HepG2 (cell line): ENCODE measurements around the gene C10orf90. TPM values are rescaled to one million over a fixed set of nuclear protein-coding genes. Genes with fewer than 3 reads are reported as not detected.

Experiments used
- ATAC-seq: fragments of 200-7000 bp; cut with Tn5 transposase; 3 replicates; pipeline ENCODE4 v1.9.1; 2020; ENCODE audit warnings: mild to moderate bottlenecking, moderate library complexity
- BruUV-seq: library from RNA; stranded (reverse); fragments of 400-500 nt; replicated peaks from 2 replicates; lab custom pipeline; 2021; lab: Mats Ljungman, UMichigan
- CTCF ChIA-PET: fragments of 300-600 bp; formaldehyde crosslinking; extraction: SDS; loops from one replicate; lab custom pipeline; 2021; ENCODE audit warnings: low total read pairs, inconsistent platforms, low intra/inter-chr PET ratio; lab: Yijun Ruan, JAX
- POLR2A ChIA-PET: fragments of 350-600 bp; sonication (Branson Sonifier 250); formaldehyde crosslinking; loops from one replicate; lab custom pipeline; 2020; ENCODE audit warnings: antibody characterized with exemption, inconsistent platforms; lab: Yijun Ruan, JAX
- DNase-seq: peaks from one replicate; pipeline ENCODE4 v3.0.0-alpha.2; 2015; ENCODE audit warnings: low spot score
- FAIRE-seq: peaks from 3 replicates; lab custom pipeline; 2011; peaks lifted over from hg19 to GRCh38; lab: Jason Lieb, UNC
- H2AFZ ChIP-seq: one replicate; pipeline ENCODE4 v1.6.1; 2011; ENCODE audit warnings: low read length, inconsistent platforms
- H3K27ac ChIP-seq: fragments of 300-600 bp; 3 replicates; pipeline ENCODE4 v1.8.0; 2011; ENCODE audit warnings: mixed run types, mild to moderate bottlenecking, mixed read lengths, low read length, inconsistent platforms; ENCODE audit not compliant: insufficient read depth; ENCODE audit errors: extremely low read length
- H3K27me3 ChIP-seq, 2 experiments: fragments of 200-600 bp in 1 of 2; 2 replicates in 1 of 2; 3 replicates in 1 of 2; pipeline versions ENCODE4 v1.6.0 to v1.8.0; 2011; ENCODE audit warnings: low read length in 2 of 2, mild to moderate bottlenecking in 2 of 2, moderate library complexity in 2 of 2, inconsistent platforms in 1 of 2; ENCODE audit not compliant: insufficient read depth in 2 of 2, control insufficient read depth in 1 of 2
- H3K36me3 ChIP-seq, 2 experiments: fragments of 200-600 bp in 1 of 2; replicated peaks in 1 of 2; 2 replicates in 1 of 2; 3 replicates in 1 of 2; pipeline versions ENCODE4 v1.5.1 to v1.8.0; 2011; ENCODE audit warnings: low read length in 2 of 2, inconsistent platforms in 1 of 2; ENCODE audit not compliant: insufficient read depth in 2 of 2, control insufficient read depth in 1 of 2
- H3K4me1 ChIP-seq: 2 replicates; pipeline ENCODE4 v1.5.1; 2012; ENCODE audit warnings: low read length, inconsistent platforms; ENCODE audit not compliant: insufficient read depth
- H3K4me2 ChIP-seq: 2 replicates; pipeline ENCODE4 v1.6.0; 2011; ENCODE audit warnings: low read depth, low read length, inconsistent platforms
- H3K4me3 ChIP-seq, 3 experiments: fragments of 200-600 bp in 1 of 3; sonication (generic), shearing (Covaris generic) in 1 of 3; replicated peaks in 1 of 3; 2 replicates each; pipeline ENCODE4 v1.5.1; 2011 to 2016; ENCODE audit warnings: low read length in 3 of 3, inconsistent platforms in 2 of 3, low read depth in 2 of 3, mild to moderate bottlenecking in 2 of 3, control low read depth in 1 of 3, mixed read lengths in 1 of 3; ENCODE audit not compliant: insufficient read depth in 1 of 3
- H3K79me2 ChIP-seq: one replicate; pipeline ENCODE4 v1.6.1; 2011; ENCODE audit warnings: low read length, inconsistent platforms; ENCODE audit not compliant: insufficient read depth
- H3K9ac ChIP-seq: 2 replicates; pipeline ENCODE4 v1.6.0; 2011; ENCODE audit warnings: mild to moderate bottlenecking, low read depth, low read length, inconsistent platforms; ENCODE audit not compliant: insufficient read depth
- H3K9me3 ChIP-seq: 2 replicates; pipeline ENCODE4 v1.5.1; 2012; ENCODE audit warnings: mild to moderate bottlenecking, low read length
- H4K20me1 ChIP-seq: 2 replicates; pipeline ENCODE4 v1.6.0; 2011; ENCODE audit warnings: inconsistent platforms, mild to moderate bottlenecking, low read length, moderate library complexity; ENCODE audit not compliant: insufficient read depth
- CBX5 ChIP-seq: sonication (generic); formaldehyde crosslinking; IDR thresholded peaks from 2 replicates; pipeline ENCODE4 v1.4.0; 2020; ENCODE audit warnings: missing genetic modification reagents, borderline replicate concordance
- NFYB ChIP-seq: sonication (generic); formaldehyde crosslinking; IDR thresholded peaks from 2 replicates; pipeline ENCODE4 v1.4.0; 2020; ENCODE audit warnings: missing genetic modification reagents
- WGBS: methylation state at CpG from one replicate; pipeline ENCODE4 v1.1.6; 2017; ENCODE audit warnings: low lambda C conversion rate; 5-methylcytosine and 5-hydroxymethylcytosine counted together
- in situ Hi-C: cut with HindIII; loops from 2 replicates; pipeline ENCODE4 v1.10.0; 2017; ENCODE audit warnings: low pct_unique_long_range_greater_than_20kb; ENCODE audit not compliant: extremely low pct_ligation_motif_present
- intact Hi-C: fragments of 100-400 bp; cut with micrococcal nuclease; formaldehyde crosslinking; loops from one replicate; pipeline ENCODE4 v1.10.0; 2022; ENCODE audit not compliant: unreplicated experiment
- polyA plus RNA-seq, 8 experiments: library from polyadenylated mRNA; depleted of rRNA in 3 of 8; stranded (reverse) in 7 of 8; unstranded in 1 of 8; fragments of >200 nt; fragmentation: Illumina TruSeq in 4 of 8; extraction: Trizol in 4 of 8; gene quantifications; 2 replicates each; pipeline versions ENCODE4 v1.2.1 to v1.2.3, GENCODE V29; 2011 to 2016; ENCODE audit warnings: low read depth in 4 of 8, missing spikeins in 1 of 8, mixed read lengths in 1 of 8; ENCODE audit not compliant: insufficient read depth in 1 of 8
- total RNA-seq, 5 experiments: library from RNA; depleted of rRNA; stranded (reverse); fragments of >200 nt; fragmentation: Illumina TruSeq; extraction: Trizol; gene quantifications; 2 replicates each; pipeline ENCODE4 v1.2.3, GENCODE V29; 2016; ENCODE audit warnings: low read depth in 1 of 5
- TF ChIP-seq, protein P1 (sequence below): sonication (generic); formaldehyde crosslinking; IDR thresholded peaks from 2 replicates; pipeline ENCODE4 v1.5.0; 2020; ENCODE audit warnings: mild to moderate bottlenecking, missing genetic modification reagents, borderline replicate concordance
- TF ChIP-seq, protein P2 (sequence below): sonication (generic); formaldehyde crosslinking; conservative IDR thresholded peaks from 2 replicates; pipeline ENCODE4 v1.5.0; 2020; ENCODE audit warnings: missing genetic modification reagents

C10orf90 gene
- total and polyA plus RNA-seq, 2 of the 13 experiments (the other 11 are each of a cell fraction or from before 2014, with no cell fraction given) = not detected

DNA sequence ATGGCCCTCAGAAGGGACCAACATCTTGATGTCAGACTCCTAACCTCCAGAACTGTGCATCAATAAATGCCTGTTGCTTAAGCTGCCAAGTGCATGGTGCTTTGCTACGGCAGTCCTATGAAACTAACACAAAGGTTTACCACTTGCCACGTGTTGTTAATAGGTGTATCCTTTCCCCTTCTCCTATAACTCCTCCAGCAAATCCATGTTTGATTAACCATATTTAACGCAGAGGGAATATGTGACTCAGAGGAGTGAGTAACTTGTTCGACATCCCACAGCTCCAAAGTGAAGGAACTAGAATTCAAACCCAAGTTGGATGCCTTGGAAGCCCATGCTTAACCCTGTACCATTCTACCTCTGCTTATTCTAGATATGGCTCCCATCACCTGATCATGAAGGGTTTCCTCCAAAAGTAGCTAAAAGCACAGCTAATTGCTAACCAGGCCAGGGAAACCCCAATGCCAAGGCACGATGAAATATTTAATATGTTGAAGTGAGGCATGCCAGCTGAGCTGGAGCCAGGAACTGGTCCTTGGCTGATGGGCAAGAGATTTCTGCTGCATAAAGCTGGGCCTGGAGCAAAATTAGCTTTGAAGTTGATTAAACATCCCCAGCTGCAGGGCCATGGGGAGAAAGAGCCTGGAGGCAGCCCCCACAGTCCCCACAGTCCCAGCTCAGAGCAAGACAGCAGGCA lies 131.9 kb downstream of the C10orf90 start:
- no peak overlapping the region for H3K27ac ChIP-seq
- no TSS peak for BruUV-seq
- POLR2A ChIA-PET = no interaction called here
- no peak overlapping the region for H2AFZ ChIP-seq
- H3K9me3 ChIP-seq = no peaks in the 10 kb centered on the region
- ATAC-seq = no peak
- in situ Hi-C loops (no loop called here), intact Hi-C loops (no loop called here)
- no peaks in the 10 kb centered on the region for H3K4me1 ChIP-seq
- no peak for FAIRE-seq
- H4K20me1 ChIP-seq = no peaks in the 10 kb centered on the region
- H3K36me3 ChIP-seq = no peaks in the 10 kb centered on the region
- DNase-seq = no peak
- no peak overlapping the region for H3K4me3 ChIP-seq
- no peak overlapping the region for H3K9ac ChIP-seq
- H3K79me2 ChIP-seq = no peaks in the 10 kb centered on the region
- no peak overlapping the region for H3K4me2 ChIP-seq
- 0% methylated on average over 4 of the region's 5 CpGs for WGBS
- H3K27me3 ChIP-seq = peaks cover 0 to 10% of the 10 kb centered on the region in 2 experiments; a peak in 1 of 5 replicates
- CTCF ChIA-PET = no interaction called here
- TF ChIP-seq NFYB (CRISPR knock-in tag) (no peak), CBX5 (CRISPR knock-in tag) (no peak)
- TF ChIP-seq, protein P1, sequence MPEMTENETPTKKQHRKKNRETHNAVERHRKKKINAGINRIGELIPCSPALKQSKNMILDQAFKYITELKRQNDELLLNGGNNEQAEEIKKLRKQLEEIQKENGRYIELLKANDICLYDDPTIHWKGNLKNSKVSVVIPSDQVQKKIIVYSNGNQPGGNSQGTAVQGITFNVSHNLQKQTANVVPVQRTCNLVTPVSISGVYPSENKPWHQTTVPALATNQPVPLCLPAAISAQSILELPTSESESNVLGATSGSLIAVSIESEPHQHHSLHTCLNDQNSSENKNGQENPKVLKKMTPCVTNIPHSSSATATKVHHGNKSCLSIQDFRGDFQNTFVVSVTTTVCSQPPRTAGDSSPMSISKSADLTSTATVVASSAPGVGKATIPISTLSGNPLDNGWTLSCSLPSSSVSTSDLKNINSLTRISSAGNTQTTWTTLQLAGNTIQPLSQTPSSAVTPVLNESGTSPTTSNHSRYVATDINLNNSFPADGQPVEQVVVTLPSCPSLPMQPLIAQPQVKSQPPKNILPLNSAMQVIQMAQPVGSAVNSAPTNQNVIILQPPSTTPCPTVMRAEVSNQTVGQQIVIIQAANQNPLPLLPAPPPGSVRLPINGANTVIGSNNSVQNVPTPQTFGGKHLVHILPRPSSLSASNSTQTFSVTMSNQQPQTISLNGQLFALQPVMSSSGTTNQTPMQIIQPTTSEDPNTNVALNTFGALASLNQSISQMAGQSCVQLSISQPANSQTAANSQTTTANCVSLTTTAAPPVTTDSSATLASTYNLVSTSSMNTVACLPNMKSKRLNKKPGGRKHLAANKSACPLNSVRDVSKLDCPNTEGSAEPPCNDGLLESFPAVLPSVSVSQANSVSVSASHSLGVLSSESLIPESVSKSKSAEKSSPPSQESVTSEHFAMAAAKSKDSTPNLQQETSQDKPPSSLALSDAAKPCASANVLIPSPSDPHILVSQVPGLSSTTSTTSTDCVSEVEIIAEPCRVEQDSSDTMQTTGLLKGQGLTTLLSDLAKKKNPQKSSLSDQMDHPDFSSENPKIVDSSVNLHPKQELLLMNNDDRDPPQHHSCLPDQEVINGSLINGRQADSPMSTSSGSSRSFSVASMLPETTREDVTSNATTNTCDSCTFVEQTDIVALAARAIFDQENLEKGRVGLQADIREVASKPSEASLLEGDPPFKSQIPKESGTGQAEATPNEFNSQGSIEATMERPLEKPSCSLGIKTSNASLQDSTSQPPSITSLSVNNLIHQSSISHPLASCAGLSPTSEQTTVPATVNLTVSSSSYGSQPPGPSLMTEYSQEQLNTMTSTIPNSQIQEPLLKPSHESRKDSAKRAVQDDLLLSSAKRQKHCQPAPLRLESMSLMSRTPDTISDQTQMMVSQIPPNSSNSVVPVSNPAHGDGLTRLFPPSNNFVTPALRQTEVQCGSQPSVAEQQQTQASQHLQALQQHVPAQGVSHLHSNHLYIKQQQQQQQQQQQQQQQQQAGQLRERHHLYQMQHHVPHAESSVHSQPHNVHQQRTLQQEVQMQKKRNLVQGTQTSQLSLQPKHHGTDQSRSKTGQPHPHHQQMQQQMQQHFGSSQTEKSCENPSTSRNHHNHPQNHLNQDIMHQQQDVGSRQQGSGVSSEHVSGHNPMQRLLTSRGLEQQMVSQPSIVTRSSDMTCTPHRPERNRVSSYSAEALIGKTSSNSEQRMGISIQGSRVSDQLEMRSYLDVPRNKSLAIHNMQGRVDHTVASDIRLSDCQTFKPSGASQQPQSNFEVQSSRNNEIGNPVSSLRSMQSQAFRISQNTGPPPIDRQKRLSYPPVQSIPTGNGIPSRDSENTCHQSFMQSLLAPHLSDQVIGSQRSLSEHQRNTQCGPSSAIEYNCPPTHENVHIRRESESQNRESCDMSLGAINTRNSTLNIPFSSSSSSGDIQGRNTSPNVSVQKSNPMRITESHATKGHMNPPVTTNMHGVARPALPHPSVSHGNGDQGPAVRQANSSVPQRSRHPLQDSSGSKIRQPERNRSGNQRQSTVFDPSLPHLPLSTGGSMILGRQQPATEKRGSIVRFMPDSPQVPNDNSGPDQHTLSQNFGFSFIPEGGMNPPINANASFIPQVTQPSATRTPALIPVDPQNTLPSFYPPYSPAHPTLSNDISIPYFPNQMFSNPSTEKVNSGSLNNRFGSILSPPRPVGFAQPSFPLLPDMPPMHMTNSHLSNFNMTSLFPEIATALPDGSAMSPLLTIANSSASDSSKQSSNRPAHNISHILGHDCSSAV = no peak
- TF ChIP-seq, protein P2, sequence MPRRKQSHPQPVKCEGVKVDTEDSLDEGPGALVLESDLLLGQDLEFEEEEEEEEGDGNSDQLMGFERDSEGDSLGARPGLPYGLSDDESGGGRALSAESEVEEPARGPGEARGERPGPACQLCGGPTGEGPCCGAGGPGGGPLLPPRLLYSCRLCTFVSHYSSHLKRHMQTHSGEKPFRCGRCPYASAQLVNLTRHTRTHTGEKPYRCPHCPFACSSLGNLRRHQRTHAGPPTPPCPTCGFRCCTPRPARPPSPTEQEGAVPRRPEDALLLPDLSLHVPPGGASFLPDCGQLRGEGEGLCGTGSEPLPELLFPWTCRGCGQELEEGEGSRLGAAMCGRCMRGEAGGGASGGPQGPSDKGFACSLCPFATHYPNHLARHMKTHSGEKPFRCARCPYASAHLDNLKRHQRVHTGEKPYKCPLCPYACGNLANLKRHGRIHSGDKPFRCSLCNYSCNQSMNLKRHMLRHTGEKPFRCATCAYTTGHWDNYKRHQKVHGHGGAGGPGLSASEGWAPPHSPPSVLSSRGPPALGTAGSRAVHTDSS = no peak
